Karpas-422 (cell line): Measurements from ENCODE around the gene FAM3A. TPM values are rescaled to one million over a fixed set of nuclear protein-coding genes. Genes with fewer than 3 reads are reported as not detected.

Source experiments
- DNase-seq: peaks from one replicate; pipeline ENCODE4 v3.0.0-alpha.2; 2015
- H2AFZ ChIP-seq: fragments of 200-600 bp; sonication (generic); 2 replicates; pipeline ENCODE4 v1.6.1; 2014; ENCODE audit warnings: antibody characterized with exemption, low read length, mixed read lengths
- H3K27ac ChIP-seq: fragments of 200-600 bp; sonication (generic); 2 replicates; pipeline ENCODE4 v1.5.1; 2014; ENCODE audit warnings: mild to moderate bottlenecking, low read length, moderate library complexity
- H3K27me3 ChIP-seq: fragments of 200-600 bp; sonication (generic); 2 replicates; pipeline ENCODE4 v1.6.1; 2014; ENCODE audit warnings: low read length, mixed read lengths
- H3K36me3 ChIP-seq: fragments of 200-600 bp; sonication (generic); 2 replicates; pipeline ENCODE4 v1.6.1; 2014; ENCODE audit warnings: low read length, mixed read lengths; ENCODE audit not compliant: insufficient read depth
- H3K4me1 ChIP-seq: fragments of 200-600 bp; sonication (generic); 2 replicates; pipeline ENCODE4 v1.6.1; 2014; ENCODE audit warnings: mild to moderate bottlenecking, low read length, mixed read lengths
- H3K4me2 ChIP-seq: fragments of 200-600 bp; sonication (generic); 2 replicates; pipeline ENCODE4 v1.6.1; 2014; ENCODE audit warnings: low read length, low read depth, mild to moderate bottlenecking; ENCODE audit not compliant: poor library complexity, severe bottlenecking
- H3K4me3 ChIP-seq: fragments of 200-600 bp; sonication (generic); 2 replicates; pipeline ENCODE4 v1.5.1; 2014; ENCODE audit warnings: mild to moderate bottlenecking, antibody characterized with exemption, low read length, mixed read lengths
- H3K79me2 ChIP-seq: fragments of 200-600 bp; sonication (generic); 2 replicates; pipeline ENCODE4 v1.6.1; 2014; ENCODE audit warnings: mild to moderate bottlenecking, low read length, mixed read lengths
- H3K9ac ChIP-seq: fragments of 200-600 bp; sonication (generic); 2 replicates; pipeline ENCODE4 v1.6.0; 2014; ENCODE audit warnings: low read length
- H3K9me2 ChIP-seq: fragments of 200-600 bp; sonication (generic), shearing (Covaris generic); replicated peaks from 2 replicates; pipeline ENCODE4 v1.6.0; 2014; ENCODE audit warnings: mild to moderate bottlenecking, low read length, moderate library complexity; ENCODE audit not compliant: insufficient read depth
- H3K9me3 ChIP-seq: fragments of 300-700, 200-600 bp; sonication (generic); 2 replicates; pipeline ENCODE4 v1.6.1; 2014; ENCODE audit warnings: low read length, mixed read lengths
- H4K20me1 ChIP-seq: fragments of 200-600 bp; sonication (generic); 2 replicates; pipeline ENCODE4 v1.6.1; 2014; ENCODE audit warnings: mild to moderate bottlenecking, antibody characterized with exemption, low read length, low read depth; ENCODE audit not compliant: insufficient read depth
- total RNA-seq: library from RNA; depleted of rRNA; stranded (reverse); fragments of >200 nt; shearing (Covaris generic); gene quantifications from 2 replicates; pipeline ENCODE4 v1.2.3, GENCODE V29; 2014; ENCODE audit warnings: low replicate concordance

FAM3A gene
- total RNA-seq, 1 experiment from 2014 or later, result 14.0 TPM

GRCh38 chrX:154512879-154513553, 3.0 kb downstream of the FAM3A start:
- H3K9ac ChIP-seq, result no peak overlapping the region
- no peak overlapping the region for H3K27ac ChIP-seq
- peaks cover 16% of the 10 kb centered on the region for H3K4me1 ChIP-seq
- no peak for DNase-seq
- H3K79me2 ChIP-seq, result peaks cover 8% of the 10 kb centered on the region; the same call in 1 of the 2 replicates
- H3K9me2 ChIP-seq, result no peaks in the 10 kb centered on the region
- no peaks in the 10 kb centered on the region for H4K20me1 ChIP-seq
- H3K4me2 ChIP-seq, result no peak overlapping the region
- no peak overlapping the region for H2AFZ ChIP-seq
- H3K27me3 ChIP-seq, result no peaks in the 10 kb centered on the region
- no peaks in the 10 kb centered on the region for H3K36me3 ChIP-seq
- H3K4me3 ChIP-seq, result no peak overlapping the region
- H3K9me3 ChIP-seq, result no peaks in the 10 kb centered on the region

GRCh38 chrX:154511761-154512160, 4.3 kb downstream of the FAM3A start:
- H3K4me3 ChIP-seq, result no peak overlapping the region
- H3K9ac ChIP-seq, result no peak overlapping the region
- H3K36me3 ChIP-seq, result no peaks in the 10 kb centered on the region
- H3K79me2 ChIP-seq, result peaks cover 8% of the 10 kb centered on the region; the same call in 1 of the 2 replicates
- H3K9me3 ChIP-seq, result no peaks in the 10 kb centered on the region
- peaks cover 10% of the 10 kb centered on the region for H3K4me1 ChIP-seq
- H3K4me2 ChIP-seq, result no peak overlapping the region
- DNase-seq, result no peak
- H3K9me2 ChIP-seq, result no peaks in the 10 kb centered on the region
- H2AFZ ChIP-seq, result no peak overlapping the region
- H4K20me1 ChIP-seq, result no peaks in the 10 kb centered on the region
- H3K27ac ChIP-seq, result no peak overlapping the region
- no peaks in the 10 kb centered on the region for H3K27me3 ChIP-seq

GRCh38 chrX:154509455-154509854, 6.6 kb downstream of the FAM3A start:
- Histone ChIP-seq H3K36me3 (no peaks in the 10 kb centered on the region), H3K79me2 (no peaks in the 10 kb centered on the region), H3K4me1 (no peaks in the 10 kb centered on the region), H3K9me2 (no peaks in the 10 kb centered on the region), H3K4me2 (no peak overlapping the region), H2AFZ (no peak overlapping the region), H4K20me1 (no peaks in the 10 kb centered on the region), H3K27ac (no peak overlapping the region), H3K9me3 (no peaks in the 10 kb centered on the region), H3K9ac (no peak overlapping the region), H3K4me3 (no peak overlapping the region), H3K27me3 (no peaks in the 10 kb centered on the region)
- no peak for DNase-seq

- Histone ChIP-seq H3K9me3 (no peaks in the 10 kb centered on the region), H2AFZ (no peak overlapping the region), H3K79me2 (no peaks in the 10 kb centered on the region), H3K4me3 (no peak overlapping the region), H3K27ac (no peak overlapping the region), H3K4me1 (no peaks in the 10 kb centered on the region), H3K9me2 (no peaks in the 10 kb centered on the region), H3K36me3 (no peaks in the 10 kb centered on the region), H3K4me2 (no peak overlapping the region), H3K9ac (no peak overlapping the region), H3K27me3 (no peaks in the 10 kb centered on the region), H4K20me1 (no peaks in the 10 kb centered on the region)
- no peak for DNase-seq
These were observed 7.7 kb downstream of the FAM3A start for GRCh38 chrX:154508384-154508745.

GRCh38 chrX:154507673-154508383, 8.2 kb downstream of the FAM3A start:
- no peaks in the 10 kb centered on the region for H3K36me3 ChIP-seq
- H3K4me3 ChIP-seq, result no peak overlapping the region
- H3K9me2 ChIP-seq, result no peaks in the 10 kb centered on the region
- no peaks in the 10 kb centered on the region for H3K9me3 ChIP-seq
- H3K9ac ChIP-seq, result no peak overlapping the region
- no peaks in the 10 kb centered on the region for H4K20me1 ChIP-seq
- no peaks in the 10 kb centered on the region for H3K27me3 ChIP-seq
- no peak for DNase-seq
- no peak overlapping the region for H3K27ac ChIP-seq
- H3K4me1 ChIP-seq, result no peaks in the 10 kb centered on the region
- H3K79me2 ChIP-seq, result no peaks in the 10 kb centered on the region
- no peak overlapping the region for H3K4me2 ChIP-seq
- no peak overlapping the region for H2AFZ ChIP-seq

DNA sequence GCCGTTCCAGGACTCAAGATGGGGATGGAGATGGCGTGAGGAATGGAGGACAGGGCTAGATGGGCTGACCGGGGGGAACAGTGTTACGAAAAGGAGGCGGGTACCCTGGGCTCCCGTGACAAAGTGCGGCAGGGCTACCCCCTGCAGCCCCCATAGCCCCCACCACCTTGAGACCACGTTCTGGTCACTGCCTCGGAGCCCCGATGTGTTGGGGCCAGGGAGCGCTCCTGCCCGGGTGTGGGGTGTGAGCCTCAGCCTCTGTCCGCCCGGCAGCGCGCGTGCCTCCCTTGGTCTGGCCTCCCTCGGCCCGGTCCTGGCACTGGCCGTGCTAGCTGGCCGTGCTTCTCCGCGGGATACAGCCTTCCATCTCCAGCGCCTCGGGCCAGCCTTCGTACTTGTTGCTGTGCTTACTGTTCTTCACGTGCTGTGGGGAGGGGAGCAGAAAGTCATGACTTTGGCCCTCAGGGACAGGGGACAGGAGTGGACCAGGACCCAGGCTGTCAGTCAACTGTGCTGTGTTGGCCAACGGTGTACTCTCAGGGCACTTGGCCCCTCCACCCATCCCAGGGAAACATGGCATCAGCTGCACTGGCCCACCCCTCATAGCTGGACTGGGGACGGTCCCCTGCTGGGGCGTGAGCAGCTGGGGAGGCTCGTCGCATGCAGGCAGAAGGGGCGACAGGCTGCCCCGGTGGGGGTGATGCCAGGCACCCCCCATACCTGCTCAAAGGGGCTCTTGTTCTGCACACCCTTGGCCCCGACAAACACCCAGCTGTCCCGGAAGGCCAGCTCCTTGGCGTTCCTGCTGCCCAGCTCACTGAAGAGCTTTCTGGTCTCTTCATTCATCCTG, 9.3 kb downstream of the FAM3A start:
- H3K9me3 ChIP-seq, result no peaks in the 10 kb centered on the region
- H2AFZ ChIP-seq, result no peak overlapping the region
- no peaks in the 10 kb centered on the region for H3K9me2 ChIP-seq
- no peak overlapping the region for H3K4me3 ChIP-seq
- no peaks in the 10 kb centered on the region for H4K20me1 ChIP-seq
- no peak overlapping the region for H3K4me2 ChIP-seq
- no peaks in the 10 kb centered on the region for H3K36me3 ChIP-seq
- no peaks in the 10 kb centered on the region for H3K4me1 ChIP-seq
- no peaks in the 10 kb centered on the region for H3K79me2 ChIP-seq
- H3K27ac ChIP-seq, result no peak overlapping the region
- no peak overlapping the region for H3K9ac ChIP-seq
- DNase-seq, result no peak
- no peaks in the 10 kb centered on the region for H3K27me3 ChIP-seq

DNA sequence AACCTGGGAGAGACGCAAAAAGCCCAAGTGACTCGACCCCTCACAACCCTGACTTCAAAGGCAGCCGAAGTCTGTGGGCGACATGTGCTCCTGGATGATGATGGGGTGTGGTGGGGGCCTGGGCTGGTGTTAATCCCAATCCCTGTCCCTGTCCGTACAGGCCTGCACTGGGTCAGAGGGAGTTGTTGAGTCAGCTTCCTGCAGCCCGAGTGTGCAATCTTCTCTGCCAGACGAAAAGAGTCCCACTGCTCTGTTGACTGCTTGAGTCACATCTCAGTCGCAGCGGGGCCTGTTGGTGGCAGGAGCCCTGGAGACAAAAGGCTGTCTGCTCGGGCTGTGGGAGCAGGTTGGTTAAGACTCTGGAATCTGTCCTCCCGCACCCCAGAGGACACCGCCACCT, 10.3 kb downstream of the FAM3A start:
- Histone ChIP-seq H4K20me1 (no peaks in the 10 kb centered on the region), H3K79me2 (no peaks in the 10 kb centered on the region), H3K27me3 (no peaks in the 10 kb centered on the region), H3K27ac (no peak overlapping the region), H3K9me2 (no peaks in the 10 kb centered on the region), H3K4me3 (no peak overlapping the region), H3K36me3 (no peaks in the 10 kb centered on the region), H3K4me1 (no peaks in the 10 kb centered on the region), H3K4me2 (no peak overlapping the region), H3K9ac (no peak overlapping the region), H3K9me3 (no peaks in the 10 kb centered on the region), H2AFZ (no peak overlapping the region)
- no peak for DNase-seq

- H3K9me2 ChIP-seq, result no peaks in the 10 kb centered on the region
- H3K27me3 ChIP-seq, result no peaks in the 10 kb centered on the region
- no peak overlapping the region for H2AFZ ChIP-seq
- H4K20me1 ChIP-seq, result no peaks in the 10 kb centered on the region
- H3K9ac ChIP-seq, result no peak overlapping the region
- H3K79me2 ChIP-seq, result no peaks in the 10 kb centered on the region
- no peak overlapping the region for H3K4me2 ChIP-seq
- peaks cover 17% of the 10 kb centered on the region for H3K4me1 ChIP-seq
- DNase-seq, result no peak
- H3K4me3 ChIP-seq, result no peak overlapping the region
- H3K36me3 ChIP-seq, result no peaks in the 10 kb centered on the region
- H3K9me3 ChIP-seq, result no peaks in the 10 kb centered on the region
- no peak overlapping the region for H3K27ac ChIP-seq
These were observed 13.0 kb downstream of the FAM3A start for GRCh38 chrX:154502989-154503388.
